Pulmonary artery endothelial cell (primary cell): ENCODE data around the gene CPNE5. TPM values are rescaled to one million over a fixed set of nuclear protein-coding genes. Genes with fewer than 3 reads are reported as not detected.
"Not testable (repeated sequence)": the region's sequence is repeated elsewhere in the genome, so short reads cannot be mapped to it uniquely, and the experiment has no call there.

Experiments
- DNase-seq: peaks from one replicate; pipeline ENCODE4 v3.0.0-alpha.2; 2011; ENCODE audit warnings: low read depth, low spot score
- total RNA-seq: library from RNA; depleted of rRNA; stranded (reverse); fragments of >200 nt; gene quantifications from 2 replicates; pipeline ENCODE4 v1.2.3, GENCODE V29; 2014

CPNE5 gene
- total RNA-seq, 1 donor from 2014 or later: 7.5 TPM

GRCh38 chr6:36704961-36705577 is 134.2 kb downstream of the CPNE5 start:
- not testable (repeated sequence) for DNase-seq

GRCh38 chr6:36703982-36704381 is 135.3 kb downstream of the CPNE5 start:
- no peak for DNase-seq

- DNase-seq: no peak
Observed at GRCh38 chr6:36703081-36703606, 136.1 kb downstream of the CPNE5 start.

- DNase-seq: no peak
Observed at GRCh38 chr6:36702656-36703055, 136.6 kb downstream of the CPNE5 start.

GRCh38 chr6:36701401-36701991 is 137.7 kb downstream of the CPNE5 start:
- no peak for DNase-seq

GRCh38 chr6:36700831-36701230 is 138.4 kb downstream of the CPNE5 start:
- DNase-seq: no peak

GRCh38 chr6:36700071-36700812 is 139.0 kb downstream of the CPNE5 start:
- DNase-seq: no peak

GRCh38 chr6:36699348-36699747 is 139.9 kb downstream of the CPNE5 start:
- no peak for DNase-seq

GRCh38 chr6:36698871-36699271 is 140.4 kb downstream of the CPNE5 start:
- no peak for DNase-seq

GRCh38 chr6:36698196-36698595 is 141.0 kb downstream of the CPNE5 start:
- DNase-seq: no peak

GRCh38 chr6:36697481-36697903 is 141.8 kb downstream of the CPNE5 start, which contains the start of gene RAB44:
RAB44 (plus strand) TSS chr6:36697826; CDS start chr6:36704236, 6,410 bp downstream.
- no peak for DNase-seq

GRCh38 chr6:36695414-36695813 is 143.8 kb downstream of the CPNE5 start:
- no peak for DNase-seq

- DNase-seq: no peak
Observed at GRCh38 chr6:36694616-36695015, 144.6 kb downstream of the CPNE5 start.

GRCh38 chr6:36692861-36693702 is 146.2 kb downstream of the CPNE5 start:
- DNase-seq: no peak

GRCh38 chr6:36692220-36692619 is 147.0 kb downstream of the CPNE5 start:
- DNase-seq: no peak

GRCh38 chr6:36691612-36692011 is 147.6 kb downstream of the CPNE5 start:
- no peak for DNase-seq

GRCh38 chr6:36691011-36691410 is 148.2 kb downstream of the CPNE5 start:
- no peak for DNase-seq
